DOHH2 (cell line): Measurements from ENCODE around the gene FBXW4.

Experiments
- CTCF ChIP-seq: fragments of 200-600 bp; sonication (generic); IDR thresholded peaks from one replicate; pipeline ENCODE4 v1.5.1; 2014; ENCODE audit warnings: antibody characterized with exemption, mild to moderate bottlenecking, low read depth, low read length; ENCODE audit not compliant: poor library complexity, severe bottlenecking
- EZH2phosphoT487 ChIP-seq: fragments of 200-600 bp; sonication (generic); IDR thresholded peaks from 2 replicates; pipeline ENCODE4 v1.6.1; 2017; ENCODE audit warnings: borderline replicate concordance, mild to moderate bottlenecking, antibody characterized with exemption, low read length, moderate library complexity, mixed read lengths

GRCh38 chr10:101672536-101672935 is 22.4 kb downstream of the FBXW4 start:
- TF ChIP-seq CTCF (no peak), EZH2phosphoT487 (no peak)
